ENCODE measurements around the gene GATAD2A.
A peak's percentile ranks its signal among the peaks of the same experiment; 100 is the strongest.
"Not testable (repeated sequence)": the region's sequence is repeated elsewhere in the genome, so short reads cannot be mapped to it uniquely, and the experiment has no call there.

GATAD2A gene, protein sequence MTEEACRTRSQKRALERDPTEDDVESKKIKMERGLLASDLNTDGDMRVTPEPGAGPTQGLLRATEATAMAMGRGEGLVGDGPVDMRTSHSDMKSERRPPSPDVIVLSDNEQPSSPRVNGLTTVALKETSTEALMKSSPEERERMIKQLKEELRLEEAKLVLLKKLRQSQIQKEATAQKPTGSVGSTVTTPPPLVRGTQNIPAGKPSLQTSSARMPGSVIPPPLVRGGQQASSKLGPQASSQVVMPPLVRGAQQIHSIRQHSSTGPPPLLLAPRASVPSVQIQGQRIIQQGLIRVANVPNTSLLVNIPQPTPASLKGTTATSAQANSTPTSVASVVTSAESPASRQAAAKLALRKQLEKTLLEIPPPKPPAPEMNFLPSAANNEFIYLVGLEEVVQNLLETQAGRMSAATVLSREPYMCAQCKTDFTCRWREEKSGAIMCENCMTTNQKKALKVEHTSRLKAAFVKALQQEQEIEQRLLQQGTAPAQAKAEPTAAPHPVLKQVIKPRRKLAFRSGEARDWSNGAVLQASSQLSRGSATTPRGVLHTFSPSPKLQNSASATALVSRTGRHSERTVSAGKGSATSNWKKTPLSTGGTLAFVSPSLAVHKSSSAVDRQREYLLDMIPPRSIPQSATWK

DNA sequence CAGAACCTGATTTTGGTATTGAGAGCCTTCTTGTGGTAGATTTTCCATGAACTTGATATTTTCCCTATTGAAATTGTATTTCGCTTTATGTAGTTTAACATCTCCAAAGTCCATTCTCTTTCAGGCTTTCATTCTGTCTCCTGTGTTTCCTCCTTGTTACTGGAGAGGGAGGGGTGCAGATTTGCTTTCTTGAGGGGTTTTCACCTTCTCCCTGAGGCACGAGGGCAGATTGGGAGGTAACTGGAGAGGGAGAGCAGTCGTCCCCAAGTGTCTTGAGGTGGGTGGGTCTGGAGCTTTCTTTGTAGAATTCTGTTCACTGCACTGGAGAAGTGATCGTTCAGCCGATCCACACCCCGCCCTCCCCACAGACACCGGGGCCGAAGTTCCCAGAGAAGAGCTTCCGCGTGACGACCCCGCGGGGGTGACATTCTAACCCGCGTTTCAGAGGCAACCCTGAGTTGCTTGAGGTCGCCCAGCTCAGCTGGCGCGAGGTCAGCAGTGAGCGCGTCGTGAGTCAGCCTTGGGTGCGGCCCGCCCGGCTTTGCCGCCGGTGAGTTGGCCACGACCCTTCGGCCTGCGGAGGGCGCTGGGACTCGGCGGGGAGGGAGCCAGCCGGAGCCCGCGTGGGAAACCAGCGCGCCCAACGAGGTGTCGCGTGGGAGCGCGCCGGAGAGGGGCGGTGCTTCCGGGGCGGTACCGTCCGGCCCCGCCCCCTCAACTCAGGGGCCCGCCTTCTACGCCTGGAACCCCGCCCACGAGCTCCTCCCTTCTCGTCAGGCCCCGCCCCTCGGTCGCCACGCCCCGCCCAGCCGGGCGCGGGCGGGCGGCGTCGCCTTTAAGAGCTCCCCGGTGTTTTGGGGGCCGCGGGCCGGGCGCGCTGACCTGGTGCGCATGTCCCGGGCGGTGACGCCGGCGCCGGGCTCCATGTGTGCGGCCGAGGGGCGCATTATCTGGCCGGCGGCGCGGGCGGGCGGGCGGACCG lies at the start of gene GATAD2A:
GATAD2A (plus strand) TSS at position 797 of the 982 bp plus-strand sequence. CDS start 59,671 bp downstream, outside the sequence.
- H3K9me3 Mint-ChIP-seq: no peaks in the 10 kb centered on the region
- H3K27me3 Mint-ChIP-seq: no peaks in the 10 kb centered on the region
- peaks cover 8% of the 10 kb centered on the region for H3K36me3 Mint-ChIP-seq
- peak; percentile 89 for DNase-seq
- H3K4me3 Mint-ChIP-seq: peak within 1 kb of the TSS; percentile 98
- CTCF ChIA-PET: interaction anchor here (0.7 to 3.2 kb wide), 4 partner anchors 40 to 204 kb away, joined by 3 to 19 read pairs (median 6); no protein-coding TSS in a partner anchor
- H3K27ac Mint-ChIP-seq: peak within 1 kb of the TSS; percentile 88
- H3K4me1 Mint-ChIP-seq: peaks cover 62% of the 10 kb centered on the region

DNA sequence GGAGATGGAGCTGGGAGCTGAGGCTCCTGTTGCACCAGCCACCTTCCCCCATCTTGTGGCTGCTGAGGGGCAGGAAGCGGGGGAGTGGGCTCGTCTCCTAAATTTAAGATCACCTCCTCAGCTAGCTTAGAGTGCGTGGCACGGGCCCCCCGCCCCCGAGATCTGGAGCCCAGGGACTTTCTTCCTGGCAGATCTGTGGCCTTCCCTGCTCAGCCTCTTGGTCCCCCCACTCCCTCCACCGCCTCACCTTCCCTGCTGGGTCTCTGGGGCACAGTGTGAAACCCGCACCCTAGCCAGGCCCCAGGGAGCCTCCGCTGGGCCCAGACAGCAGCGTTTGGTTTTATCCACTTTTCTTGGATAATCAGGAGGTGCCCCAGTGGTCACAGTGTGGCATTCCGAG lies 49.0 kb upstream of the GATAD2A start:
- Mint-ChIP-seq H3K27ac (no peak overlapping the region), H3K9me3 (no peaks in the 10 kb centered on the region), H3K36me3 (peaks cover 24% of the 10 kb centered on the region), H3K27me3 (no peaks in the 10 kb centered on the region), H3K4me3 (no peak overlapping the region), H3K4me1 (peaks cover 27% of the 10 kb centered on the region)
- CTCF ChIA-PET: interaction anchor here (0.7 kb wide), 1 partner anchor 9 kb away, joined by 3 read pairs; no protein-coding TSS in a partner anchor
- DNase-seq: no peak

DNA sequence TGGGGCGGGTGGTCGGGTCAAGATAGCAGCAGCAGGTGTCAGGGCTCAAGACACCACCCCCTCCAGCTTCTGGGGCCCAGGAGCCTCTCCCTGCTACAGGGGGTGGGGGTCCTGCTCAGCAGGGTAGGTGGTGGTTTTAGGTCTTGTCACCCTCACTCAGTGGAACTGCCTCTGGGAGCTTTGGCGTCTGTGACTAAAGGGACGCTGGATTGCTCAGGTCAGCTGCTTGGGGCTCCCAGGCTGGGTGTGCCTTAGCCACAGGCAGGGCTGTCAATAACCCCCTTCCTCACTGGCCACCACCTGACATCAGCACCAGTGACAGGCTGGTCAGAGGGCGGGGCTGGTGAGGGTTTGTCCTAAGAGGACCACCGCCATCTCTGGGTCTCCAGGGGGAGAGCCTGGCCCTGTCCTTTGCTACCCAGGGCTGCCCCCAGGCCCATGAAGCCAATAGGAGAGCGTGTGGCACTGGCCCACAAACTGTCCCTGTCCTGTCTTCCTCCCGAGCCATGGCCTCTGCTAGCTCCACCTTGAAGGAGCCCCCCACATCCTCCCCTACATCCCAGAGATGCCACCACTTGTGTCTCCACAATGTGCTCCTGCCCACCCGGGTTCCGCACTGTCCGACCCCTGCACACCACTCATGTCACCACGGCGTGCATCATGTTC lies 48.4 kb upstream of the GATAD2A start:
- H3K27me3 Mint-ChIP-seq: no peaks in the 10 kb centered on the region
- peaks cover 21% of the 10 kb centered on the region for H3K36me3 Mint-ChIP-seq
- H3K4me3 Mint-ChIP-seq: no peak overlapping the region
- DNase-seq: no peak
- peak overlapping the region; percentile 74 for H3K27ac Mint-ChIP-seq
- H3K9me3 Mint-ChIP-seq: no peaks in the 10 kb centered on the region
- peaks cover 32% of the 10 kb centered on the region for H3K4me1 Mint-ChIP-seq
- CTCF ChIA-PET: interaction anchor here (0.7 kb wide), 1 partner anchor 8 kb away, joined by 3 read pairs; no protein-coding TSS in a partner anchor

DNA sequence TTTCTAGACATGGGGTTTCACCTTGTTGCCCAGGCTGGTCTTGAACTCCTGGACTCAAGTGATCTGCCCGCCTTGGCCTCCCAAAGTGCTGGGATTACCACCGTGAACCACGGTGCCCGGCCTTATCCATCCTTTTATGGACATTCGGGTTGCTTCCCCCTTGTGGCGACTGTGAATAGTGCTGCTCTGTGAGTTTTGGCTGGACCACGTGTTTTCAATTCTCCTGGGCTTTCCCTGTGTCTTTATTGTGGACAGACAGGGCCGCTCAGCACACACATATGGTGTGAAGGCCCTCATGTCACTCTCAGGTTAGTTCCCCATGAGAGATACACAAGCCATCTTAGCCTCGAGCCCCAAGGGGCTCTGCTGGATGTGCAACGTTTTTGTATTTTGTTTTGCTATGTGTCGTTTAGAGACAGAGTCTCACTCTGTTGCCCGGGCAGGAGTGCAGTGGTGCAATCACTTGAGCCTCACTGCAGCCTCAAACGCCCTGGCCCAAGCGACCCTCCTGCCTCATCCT lies 44.3 kb upstream of the GATAD2A start:
- Mint-ChIP-seq H3K27me3 (no peaks in the 10 kb centered on the region), H3K9me3 (no peaks in the 10 kb centered on the region), H3K4me1 (peaks cover 42% of the 10 kb centered on the region), H3K4me3 (no peak overlapping the region), H3K36me3 (peaks cover 7% of the 10 kb centered on the region), H3K27ac (peak overlapping the region; percentile 81)
- DNase-seq: peak; percentile 84
- CTCF ChIA-PET: interaction anchor here (0.6 to 9.4 kb wide), 4 partner anchors 9 to 152 kb away, joined by 3 to 89 read pairs (median 6); no protein-coding TSS in a partner anchor

DNA sequence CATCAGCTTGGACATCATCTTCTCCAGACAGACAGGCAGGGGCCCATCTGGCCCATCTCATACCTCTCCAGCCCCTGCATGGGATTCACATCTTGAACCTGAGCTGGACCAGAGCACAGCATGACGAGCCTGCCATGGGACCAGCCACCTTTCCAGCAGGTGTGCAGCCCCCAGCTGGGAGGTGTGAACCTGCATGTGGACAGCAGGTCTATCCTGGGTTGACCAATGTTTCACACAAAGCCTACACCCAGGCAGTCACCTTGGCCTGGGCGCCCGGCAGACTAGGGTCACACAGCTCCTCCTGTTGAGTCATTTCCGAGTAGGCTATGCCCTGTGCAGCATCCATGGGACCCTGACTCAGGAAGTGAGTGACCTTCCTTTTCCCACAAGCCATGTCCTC lies 43.4 kb upstream of the GATAD2A start:
- Mint-ChIP-seq H3K36me3 (peaks cover 7% of the 10 kb centered on the region), H3K27me3 (no peaks in the 10 kb centered on the region), H3K4me3 (no peak overlapping the region), H3K4me1 (peaks cover 49% of the 10 kb centered on the region), H3K27ac (peak overlapping the region; percentile 64), H3K9me3 (no peaks in the 10 kb centered on the region)
- CTCF ChIA-PET: interaction anchor here (0.8 to 9.4 kb wide), 4 partner anchors 10 to 127 kb away, joined by 3 to 89 read pairs (median 6); no protein-coding TSS in a partner anchor
- no peak for DNase-seq

DNA sequence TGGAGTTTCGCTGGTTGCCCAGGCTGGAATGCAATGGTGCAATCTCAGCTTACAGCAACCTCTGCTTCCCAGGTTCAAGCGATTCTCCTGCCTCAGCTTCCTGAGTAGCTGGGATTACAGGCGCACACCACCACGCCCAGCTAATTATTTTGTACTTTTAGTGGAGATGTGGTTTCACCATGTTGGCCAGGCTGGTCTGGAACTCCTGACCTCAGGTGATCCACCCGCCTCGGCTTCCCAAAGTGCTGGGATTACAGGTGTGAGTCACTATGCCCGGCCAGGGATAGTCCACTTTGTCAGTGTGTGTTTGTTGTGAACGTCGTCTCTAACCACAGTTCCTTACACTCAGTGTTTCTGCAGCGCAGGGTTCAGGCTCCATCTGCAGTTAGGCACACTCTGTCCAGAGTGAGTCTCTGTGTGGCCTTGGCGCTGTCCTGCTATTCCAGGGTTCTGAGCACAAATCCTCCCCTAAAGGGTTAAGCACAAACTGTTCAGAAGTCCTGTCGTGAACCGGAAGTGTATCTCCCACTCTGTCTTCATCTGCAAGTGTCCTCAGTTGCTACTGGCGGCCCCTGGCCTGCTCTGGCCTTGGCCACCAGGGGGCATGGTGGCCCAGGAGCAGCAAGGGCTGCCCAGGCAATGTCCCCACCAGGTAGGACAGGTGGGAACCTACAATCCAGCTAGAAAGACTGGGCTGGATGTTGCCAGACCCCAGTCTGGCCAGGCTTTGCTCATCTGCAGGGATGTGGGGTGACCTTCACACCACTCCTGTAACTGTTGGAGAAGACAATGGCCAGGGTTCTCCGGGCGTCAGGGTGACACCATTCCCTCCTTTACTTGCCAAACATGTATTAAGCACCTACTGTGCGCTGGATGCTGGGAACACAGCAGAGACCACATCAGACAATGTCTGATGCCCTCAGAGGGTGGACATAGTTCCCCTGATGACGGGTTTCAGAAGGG lies 38.8 kb upstream of the GATAD2A start:
- H3K27ac Mint-ChIP-seq: peak overlapping the region; percentile 64
- peaks cover 2% of the 10 kb centered on the region for H3K36me3 Mint-ChIP-seq
- no peaks in the 10 kb centered on the region for H3K9me3 Mint-ChIP-seq
- H3K27me3 Mint-ChIP-seq: no peaks in the 10 kb centered on the region
- peaks cover 22% of the 10 kb centered on the region for H3K4me1 Mint-ChIP-seq
- H3K4me3 Mint-ChIP-seq: peak overlapping the region; percentile 25
- peak; percentile 79 for DNase-seq
- CTCF ChIA-PET: interaction anchor here (0.8 to 9.4 kb wide), 5 partner anchors 8 to 221 kb away, joined by 3 to 89 read pairs (median 4); partner anchors contain the start of gene GATAD2A

DNA sequence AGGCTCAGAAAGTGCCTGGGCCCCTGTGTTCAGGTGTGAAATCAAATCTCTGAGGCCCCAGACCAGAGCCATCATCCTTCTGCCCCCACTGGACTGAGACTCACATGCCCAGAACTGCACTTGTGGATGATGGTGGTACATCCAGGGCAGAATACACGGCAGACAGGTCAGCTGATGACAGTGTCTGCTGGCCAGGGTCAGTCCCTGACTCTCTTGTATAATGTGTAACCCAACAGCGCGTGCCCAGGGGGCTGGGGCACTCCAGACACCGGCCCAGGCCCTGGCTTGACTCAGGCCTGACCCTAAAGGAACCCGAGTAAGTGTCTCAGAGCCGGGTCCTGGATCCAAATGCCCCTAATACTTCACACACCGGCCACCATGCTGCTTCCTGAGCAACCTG lies 37.4 kb upstream of the GATAD2A start:
- no peaks in the 10 kb centered on the region for H3K9me3 Mint-ChIP-seq
- peaks cover 2% of the 10 kb centered on the region for H3K36me3 Mint-ChIP-seq
- no peak overlapping the region for H3K27ac Mint-ChIP-seq
- H3K4me3 Mint-ChIP-seq: no peak overlapping the region
- H3K4me1 Mint-ChIP-seq: peaks cover 26% of the 10 kb centered on the region
- CTCF ChIA-PET: interaction anchor here (1.7 to 9.4 kb wide), 2 partner anchors 12 to 121 kb away, joined by 4 to 89 read pairs; no protein-coding TSS in a partner anchor
- DNase-seq: no peak
- no peaks in the 10 kb centered on the region for H3K27me3 Mint-ChIP-seq

DNA sequence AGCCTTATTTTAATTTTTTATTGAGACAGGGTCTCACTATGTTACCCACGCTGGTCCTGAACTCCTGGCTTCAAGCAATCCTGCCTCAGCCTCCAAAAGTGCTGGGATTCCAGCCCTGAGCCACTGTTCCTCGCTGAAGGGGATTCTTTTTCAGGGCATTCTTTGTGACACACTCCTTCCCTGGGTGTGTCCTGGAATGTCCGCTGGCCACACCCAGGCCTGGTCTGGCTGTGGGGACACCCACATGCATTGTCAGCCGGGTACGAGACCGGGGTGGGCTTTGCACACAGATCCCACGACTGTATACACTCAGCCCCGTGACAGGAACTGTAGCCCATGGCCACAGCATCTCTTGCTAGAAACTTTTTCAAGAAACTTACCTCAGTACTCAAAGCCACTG lies 34.4 kb upstream of the GATAD2A start:
- H3K4me3 Mint-ChIP-seq: no peak overlapping the region
- H3K27me3 Mint-ChIP-seq: no peaks in the 10 kb centered on the region
- H3K27ac Mint-ChIP-seq: no peak overlapping the region
- no peak for DNase-seq
- H3K9me3 Mint-ChIP-seq: no peaks in the 10 kb centered on the region
- H3K4me1 Mint-ChIP-seq: peaks cover 22% of the 10 kb centered on the region
- CTCF ChIA-PET: no interaction called here
- no peaks in the 10 kb centered on the region for H3K36me3 Mint-ChIP-seq

DNA sequence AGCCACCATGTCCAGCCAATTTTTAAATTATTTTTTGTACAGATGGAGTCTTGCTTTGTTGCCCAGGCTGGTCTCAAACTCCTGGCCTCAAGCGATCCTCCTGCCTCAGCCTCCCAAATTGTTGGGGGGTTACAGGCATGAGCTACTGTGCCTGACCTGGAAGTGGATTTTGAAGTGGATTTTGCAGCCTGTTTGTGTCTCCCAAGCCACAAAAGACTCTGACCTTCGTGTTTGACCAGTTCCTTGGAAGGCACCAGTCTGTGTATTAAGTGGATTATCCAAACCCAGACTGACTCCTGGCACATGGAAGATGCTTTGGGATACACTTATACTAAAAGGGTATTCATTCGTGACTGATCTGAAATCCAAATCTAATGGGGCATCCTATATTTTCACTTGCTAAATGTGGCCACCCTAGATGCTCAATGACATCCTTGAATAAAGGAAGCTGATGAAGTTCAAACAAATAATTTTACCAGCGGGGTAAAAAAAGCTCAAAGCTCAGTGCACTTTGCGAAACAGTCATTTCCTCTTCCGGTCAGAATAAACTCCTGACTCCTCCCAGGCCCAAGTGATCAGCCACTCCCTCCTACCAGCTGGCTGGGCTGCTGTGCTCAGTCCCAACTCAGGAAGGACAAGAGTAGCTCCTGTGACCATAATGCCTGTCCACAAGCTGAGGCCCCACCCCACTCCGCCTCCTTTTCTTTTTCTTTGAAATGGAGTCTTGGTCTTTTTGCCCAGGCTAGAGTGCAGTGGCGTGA lies 32.6 kb upstream of the GATAD2A start:
- peak; percentile 70 for DNase-seq
- H3K9me3 Mint-ChIP-seq: no peaks in the 10 kb centered on the region
- H3K27me3 Mint-ChIP-seq: peaks cover 7% of the 10 kb centered on the region
- H3K4me3 Mint-ChIP-seq: peak overlapping the region; percentile 27
- peaks cover 14% of the 10 kb centered on the region for H3K4me1 Mint-ChIP-seq
- CTCF ChIA-PET: interaction anchor here (0.8 to 2.5 kb wide), 6 partner anchors 8 to 181 kb away, joined by 3 to 11 read pairs (median 4); no protein-coding TSS in a partner anchor
- H3K36me3 Mint-ChIP-seq: no peaks in the 10 kb centered on the region
- H3K27ac Mint-ChIP-seq: peak overlapping the region; percentile 90

DNA sequence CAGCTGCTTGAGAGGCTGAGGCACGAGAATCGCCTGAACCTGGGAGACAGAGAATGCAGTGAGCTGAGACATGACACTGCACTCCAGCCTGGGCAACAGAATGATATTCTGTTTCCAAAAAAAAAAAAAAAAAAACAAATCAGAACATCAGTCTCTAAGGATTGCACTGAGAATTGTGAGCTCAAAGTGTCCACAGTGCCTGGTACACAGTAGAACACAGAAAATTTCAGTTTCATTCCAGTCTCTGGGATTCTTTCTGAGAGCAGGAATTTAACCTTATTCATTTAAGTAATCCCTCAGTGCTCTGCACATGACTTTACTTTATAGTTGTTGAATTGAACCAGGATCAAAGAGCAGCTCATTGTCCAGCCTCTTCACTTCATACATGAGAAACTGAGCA lies 25.9 kb upstream of the GATAD2A start:
- H3K36me3 Mint-ChIP-seq: no peaks in the 10 kb centered on the region
- no peak overlapping the region for H3K4me3 Mint-ChIP-seq
- H3K27me3 Mint-ChIP-seq: peaks cover 17% of the 10 kb centered on the region
- H3K27ac Mint-ChIP-seq: no peak overlapping the region
- H3K9me3 Mint-ChIP-seq: no peaks in the 10 kb centered on the region
- CTCF ChIA-PET: interaction anchor here (1.1 to 1.5 kb wide), 2 partner anchors 11 to 28 kb away, joined by 4 read pairs; no protein-coding TSS in a partner anchor
- H3K4me1 Mint-ChIP-seq: peaks cover 12% of the 10 kb centered on the region
- no peak for DNase-seq

DNA sequence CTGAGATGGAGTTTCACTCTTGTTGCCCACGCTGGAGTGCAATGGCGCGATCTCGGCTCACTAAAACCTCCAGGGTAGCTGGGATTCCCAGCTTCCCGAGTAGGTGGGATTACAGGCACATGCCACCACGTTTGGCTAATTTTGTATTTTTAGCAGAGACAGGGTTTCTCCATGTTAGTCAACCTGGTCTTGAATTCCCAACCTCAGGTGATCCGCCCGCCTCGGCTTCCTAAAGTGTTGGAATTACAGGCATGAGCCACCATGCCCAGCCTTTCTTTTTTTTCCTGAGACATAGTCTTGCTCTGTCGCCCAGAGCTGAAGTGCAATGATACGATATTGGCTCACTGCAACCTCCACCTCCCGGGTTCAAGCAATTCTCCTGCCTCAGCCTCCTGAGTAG lies 25.2 kb upstream of the GATAD2A start:
- not testable (repeated sequence) for H3K27ac Mint-ChIP-seq, DNase-seq, H3K4me3 Mint-ChIP-seq, H3K9me3 Mint-ChIP-seq, H3K36me3 Mint-ChIP-seq
- CTCF ChIA-PET: interaction anchor here (1.1 to 1.7 kb wide), 3 partner anchors 11 to 110 kb away, joined by 3 to 4 read pairs (median 4); no protein-coding TSS in a partner anchor
- H3K27me3 Mint-ChIP-seq: peaks cover 17% of the 10 kb centered on the region
- H3K4me1 Mint-ChIP-seq: peaks cover 15% of the 10 kb centered on the region
